Body of pancreas (tissue), 4 donors: ENCODE results near the gene GALNT6. TPM values are rescaled to one million over a fixed set of nuclear protein-coding genes. Genes with fewer than 3 reads are reported as not detected.

ENCODE experiments used
- ATAC-seq: fragments of 150-250 bp; one replicate; pipeline ENCODE4 v1.9.1; 2016
- DNase-seq, 4 donors: peaks; one replicate each; pipeline ENCODE4 v3.0.0-alpha.2; 2019
- H3K27ac ChIP-seq, 4 donors: fragments of 200-600 bp; sonication (generic); 1 replicate in 3 of 4; 2 replicates in 1 of 4; pipeline versions ENCODE4 v1.5.1 to v1.6.1; 2016 to 2019; ENCODE audit warnings: mild to moderate bottlenecking in 1 of 4, mixed read lengths in 1 of 4, moderate library complexity in 1 of 4
- H3K27me3 ChIP-seq, 2 donors: fragments of 200-600 bp; sonication (generic); one replicate each; pipeline ENCODE4 v1.6.0; 2016; ENCODE audit warnings: mild to moderate bottlenecking in 1 of 2
- H3K36me3 ChIP-seq, 2 donors: fragments of 200-600 bp; sonication (generic); replicated peaks in 1 of 2; 2 replicates each; pipeline ENCODE4 v1.5.1; 2016; ENCODE audit warnings: low read depth in 2 of 2; ENCODE audit not compliant: insufficient read depth in 1 of 2
- H3K4me1 ChIP-seq: fragments of 200-600 bp; sonication (generic); one replicate; pipeline ENCODE4 v1.6.0; 2016
- H3K4me3 ChIP-seq, 2 donors: fragments of 200-600 bp; sonication (generic); 1 replicate in 1 of 2; 2 replicates in 1 of 2; pipeline ENCODE4 v1.5.1; 2016 to 2019
- H3K9me3 ChIP-seq, 3 donors: fragments of 200-600 bp; sonication (generic); 1 replicate in 2 of 3; 2 replicates in 1 of 3; pipeline ENCODE4 v1.5.1; 2016
- CTCF ChIP-seq, 7 experiments: fragments of 450-650 bp in 4 of 7; fragments of 200-600 bp in 3 of 7; sonication (generic) in 3 of 7; IDR thresholded peaks; one replicate each; pipeline ENCODE4 v1.5.1; 2016 to 2019; ENCODE audit warnings: antibody characterized with exemption in 7 of 7
- POLR2A ChIP-seq, 3 donors: fragments of 450-650 bp; IDR thresholded peaks; one replicate each; pipeline ENCODE4 v1.6.1; 2016; ENCODE audit warnings: antibody characterized with exemption in 3 of 3, mild to moderate bottlenecking in 2 of 3
- WGBS, 2 donors: methylation state at CpG; one replicate each; pipeline ENCODE4 v1.1.5; 2017; 5-methylcytosine and 5-hydroxymethylcytosine counted together
- intact Hi-C: fragments of 100-400 bp; cut with DNase I; formaldehyde crosslinking; loops from one replicate; pipeline ENCODE4 v1.15.1; 2023
- total RNA-seq, 2 donors: library from RNA; depleted of rRNA; stranded (reverse); fragments of >200 nt; gene quantifications; one replicate each; pipeline ENCODE4 v1.1.0, GENCODE V29; 2016

The GALNT6 gene
- total RNA-seq, 2 donors from 2014 or later, result 8.6 to 9.3 TPM

- Histone ChIP-seq H3K27me3 (no peaks in the 10 kb centered on the region), H3K9me3 (no peaks in the 10 kb centered on the region), H3K27ac (no peak overlapping the region), H3K4me1 (peaks cover 19% of the 10 kb centered on the region), H3K36me3 (no peaks in the 10 kb centered on the region), H3K4me3 (no peak overlapping the region)
- no peak for DNase-seq
- ATAC-seq, result no peak
- intact Hi-C loops, result no loop called here
- WGBS, 2 donors, result 88 to 90% methylated on average over 5 of the region's 5 CpGs
- no peak for TF ChIP-seq CTCF (IDR thresholded peaks at IDR 0.05)
- TF ChIP-seq POLR2A (IDR thresholded peaks at IDR 0.05), result no peak
These were observed 2.4 kb downstream of the GALNT6 start for GRCh38 chr12:51388846-51389245.

- 67 to 78% methylated on average over 10 of the region's 10 CpGs for WGBS, 2 donors
- no peaks in the 10 kb centered on the region for H3K9me3 ChIP-seq
- no peak overlapping the region for H3K4me3 ChIP-seq
- peaks cover 17% of the 10 kb centered on the region for H3K4me1 ChIP-seq
- intact Hi-C loops, result no loop called here
- H3K27ac ChIP-seq, result no peak overlapping the region
- DNase-seq (peak in 1 of 4 donors; percentile 46), ATAC-seq (no peak)
- H3K36me3 ChIP-seq, result no peaks in the 10 kb centered on the region
- no peaks in the 10 kb centered on the region for H3K27me3 ChIP-seq
- TF ChIP-seq POLR2A (IDR thresholded peaks at IDR 0.05) (peak in 1 of 3 donors; percentile 12), CTCF (IDR thresholded peaks at IDR 0.05) (no peak)
These were observed 3.0 kb downstream of the GALNT6 start for GRCh38 chr12:51388069-51388799.

- ATAC-seq (no peak), DNase-seq (no peak)
- 71 to 80% methylated on average over 4 of the region's 4 CpGs for WGBS, 2 donors
- Histone ChIP-seq H3K9me3 (no peaks in the 10 kb centered on the region), H3K27me3 (no peaks in the 10 kb centered on the region), H3K4me1 (peaks cover 9% of the 10 kb centered on the region), H3K27ac (no peak overlapping the region), H3K4me3 (no peak overlapping the region), H3K36me3 (no peaks in the 10 kb centered on the region)
- TF ChIP-seq POLR2A (IDR thresholded peaks at IDR 0.05) (no peak), CTCF (IDR thresholded peaks at IDR 0.05) (no peak)
- intact Hi-C loops, result no loop called here
These were observed 4.9 kb downstream of the GALNT6 start for GRCh38 chr12:51386351-51386750.

GRCh38 chr12:51383269-51383905 is 7.8 kb downstream of the GALNT6 start:
- intact Hi-C loops, result no loop called here
- TF ChIP-seq POLR2A (IDR thresholded peaks at IDR 0.05) (no peak), CTCF (IDR thresholded peaks at IDR 0.05) (no peak)
- DNase-seq, result no peak
- ATAC-seq, result no peak
- Histone ChIP-seq H3K27me3 (no peaks in the 10 kb centered on the region), H3K9me3 (no peaks in the 10 kb centered on the region), H3K4me3 (no peak overlapping the region), H3K36me3 (no peaks in the 10 kb centered on the region), H3K27ac (no peak overlapping the region), H3K4me1 (no peaks in the 10 kb centered on the region)
- 66 to 90% methylated on average over 6 of the region's 6 CpGs for WGBS, 2 donors
